ENCODE results near the gene LARGE1. TPM values are rescaled to one million over a fixed set of nuclear protein-coding genes. Genes with fewer than 3 reads are reported as not detected.

Gene LARGE1
- total RNA-seq, 1 experiment from 2014 or later, result 2.5 TPM

DNA sequence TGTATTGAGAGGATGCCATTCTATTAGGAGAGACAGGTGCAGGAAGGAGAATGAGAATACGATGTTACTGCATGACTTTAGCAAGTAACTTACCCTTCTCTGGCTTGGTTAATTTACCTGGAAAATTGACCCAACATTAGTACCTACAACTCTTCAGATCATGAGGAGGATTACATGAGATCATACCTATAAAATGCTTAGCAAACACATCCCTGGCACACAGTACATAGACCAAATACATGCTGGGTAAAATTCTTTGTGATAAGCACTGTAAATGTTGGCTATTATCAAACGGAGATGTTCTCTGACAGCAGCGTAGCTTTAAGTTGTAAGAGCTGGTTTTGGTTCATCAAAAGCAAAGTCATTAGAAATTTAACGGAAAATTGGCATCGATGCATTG is 28.8 kb downstream of the LARGE1 start:
- ChIA-PET CTCF (no interaction called here), POLR2A (no interaction called here)
- DNase-seq (ENCODE audit: low read depth, low spot score) (no peak), ATAC-seq (no peak)
- intact Hi-C loops (cut with micrococcal nuclease; ENCODE audit: unreplicated experiment) (no loop called here), in situ Hi-C loops (cut with HindIII; ENCODE audit: low pct_unique_long_range_greater_than_20kb, low sequenced_read_pairs) (no loop called here)
- no peak overlapping the region for H3K4me3 ChIP-seq (ENCODE audit: low read depth in 2 of 2, low read length in 2 of 2)
- H3K27me3 ChIP-seq (ENCODE audit: control insufficient read depth, insufficient read depth, low read length), result no peaks in the 10 kb centered on the region
- BruUV-seq (replicated peaks), result no TSS peak
- no peaks in the 10 kb centered on the region for H3K36me3 ChIP-seq (ENCODE audit: control insufficient read depth, insufficient read depth, low read length)
- TF ChIP-seq POLR2AphosphoS5 (IDR thresholded peaks at IDR 0.05; ENCODE audit: low read depth, low read length) (no peak), SIN3A (IDR thresholded peaks at IDR 0.05; ENCODE audit: borderline replicate concordance, insufficient read depth, low read depth, low read length) (no peak), TCF7L2 (IDR thresholded peaks at IDR 0.05; ENCODE audit: low read depth, low read length) (no peak)
- TF ChIP-seq, protein P1, sequence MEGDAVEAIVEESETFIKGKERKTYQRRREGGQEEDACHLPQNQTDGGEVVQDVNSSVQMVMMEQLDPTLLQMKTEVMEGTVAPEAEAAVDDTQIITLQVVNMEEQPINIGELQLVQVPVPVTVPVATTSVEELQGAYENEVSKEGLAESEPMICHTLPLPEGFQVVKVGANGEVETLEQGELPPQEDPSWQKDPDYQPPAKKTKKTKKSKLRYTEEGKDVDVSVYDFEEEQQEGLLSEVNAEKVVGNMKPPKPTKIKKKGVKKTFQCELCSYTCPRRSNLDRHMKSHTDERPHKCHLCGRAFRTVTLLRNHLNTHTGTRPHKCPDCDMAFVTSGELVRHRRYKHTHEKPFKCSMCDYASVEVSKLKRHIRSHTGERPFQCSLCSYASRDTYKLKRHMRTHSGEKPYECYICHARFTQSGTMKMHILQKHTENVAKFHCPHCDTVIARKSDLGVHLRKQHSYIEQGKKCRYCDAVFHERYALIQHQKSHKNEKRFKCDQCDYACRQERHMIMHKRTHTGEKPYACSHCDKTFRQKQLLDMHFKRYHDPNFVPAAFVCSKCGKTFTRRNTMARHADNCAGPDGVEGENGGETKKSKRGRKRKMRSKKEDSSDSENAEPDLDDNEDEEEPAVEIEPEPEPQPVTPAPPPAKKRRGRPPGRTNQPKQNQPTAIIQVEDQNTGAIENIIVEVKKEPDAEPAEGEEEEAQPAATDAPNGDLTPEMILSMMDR (IDR thresholded peaks at IDR 0.05), result no peak
- no peaks in the 10 kb centered on the region for H3K9me3 ChIP-seq (ENCODE audit: control insufficient read depth, insufficient read depth, low read depth, low read length)
- H3K4me1 ChIP-seq (ENCODE audit: control insufficient read depth, insufficient read depth, low read length), result no peaks in the 10 kb centered on the region
- no peak overlapping the region for H3K27ac ChIP-seq (ENCODE audit: low read length)

DNA sequence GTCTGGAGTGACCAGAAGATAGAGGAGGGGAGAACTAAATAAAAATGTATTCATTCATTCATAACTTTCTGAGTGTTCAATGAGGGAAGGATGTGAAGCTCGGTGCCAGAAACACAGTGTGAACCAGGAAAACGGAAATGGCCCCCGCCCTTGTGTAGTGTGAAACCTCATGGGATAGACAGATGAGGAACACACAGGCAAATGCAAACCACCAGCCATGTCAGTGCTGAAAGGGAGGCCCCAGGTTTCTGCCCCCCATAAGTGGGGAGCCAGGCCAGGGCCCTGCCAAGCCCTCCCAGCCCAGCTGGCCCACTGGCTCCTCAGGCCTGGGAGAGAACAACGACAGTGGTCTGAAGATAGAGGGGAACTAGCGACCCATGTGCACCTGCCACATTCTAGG is 30.5 kb downstream of the LARGE1 start:
- H3K4me3 ChIP-seq (ENCODE audit: low read depth in 2 of 2, low read length in 2 of 2), result no peak overlapping the region
- DNase-seq (ENCODE audit: low read depth, low spot score) (no peak), ATAC-seq (no peak)
- POLR2A ChIA-PET, result no interaction called here
- CTCF ChIA-PET, result no interaction called here
- H3K4me1 ChIP-seq (ENCODE audit: control insufficient read depth, insufficient read depth, low read length), result no peaks in the 10 kb centered on the region
- BruUV-seq (replicated peaks), result no TSS peak
- no peak for TF ChIP-seq TCF7L2 (IDR thresholded peaks at IDR 0.05; ENCODE audit: low read depth, low read length)
- TF ChIP-seq, protein P1 (IDR thresholded peaks at IDR 0.05), result no peak
- no peak for TF ChIP-seq SIN3A (IDR thresholded peaks at IDR 0.05; ENCODE audit: borderline replicate concordance, insufficient read depth, low read depth, low read length)
- TF ChIP-seq POLR2AphosphoS5 (IDR thresholded peaks at IDR 0.05; ENCODE audit: low read depth, low read length), result no peak
- TF ChIP-seq, protein P2, sequence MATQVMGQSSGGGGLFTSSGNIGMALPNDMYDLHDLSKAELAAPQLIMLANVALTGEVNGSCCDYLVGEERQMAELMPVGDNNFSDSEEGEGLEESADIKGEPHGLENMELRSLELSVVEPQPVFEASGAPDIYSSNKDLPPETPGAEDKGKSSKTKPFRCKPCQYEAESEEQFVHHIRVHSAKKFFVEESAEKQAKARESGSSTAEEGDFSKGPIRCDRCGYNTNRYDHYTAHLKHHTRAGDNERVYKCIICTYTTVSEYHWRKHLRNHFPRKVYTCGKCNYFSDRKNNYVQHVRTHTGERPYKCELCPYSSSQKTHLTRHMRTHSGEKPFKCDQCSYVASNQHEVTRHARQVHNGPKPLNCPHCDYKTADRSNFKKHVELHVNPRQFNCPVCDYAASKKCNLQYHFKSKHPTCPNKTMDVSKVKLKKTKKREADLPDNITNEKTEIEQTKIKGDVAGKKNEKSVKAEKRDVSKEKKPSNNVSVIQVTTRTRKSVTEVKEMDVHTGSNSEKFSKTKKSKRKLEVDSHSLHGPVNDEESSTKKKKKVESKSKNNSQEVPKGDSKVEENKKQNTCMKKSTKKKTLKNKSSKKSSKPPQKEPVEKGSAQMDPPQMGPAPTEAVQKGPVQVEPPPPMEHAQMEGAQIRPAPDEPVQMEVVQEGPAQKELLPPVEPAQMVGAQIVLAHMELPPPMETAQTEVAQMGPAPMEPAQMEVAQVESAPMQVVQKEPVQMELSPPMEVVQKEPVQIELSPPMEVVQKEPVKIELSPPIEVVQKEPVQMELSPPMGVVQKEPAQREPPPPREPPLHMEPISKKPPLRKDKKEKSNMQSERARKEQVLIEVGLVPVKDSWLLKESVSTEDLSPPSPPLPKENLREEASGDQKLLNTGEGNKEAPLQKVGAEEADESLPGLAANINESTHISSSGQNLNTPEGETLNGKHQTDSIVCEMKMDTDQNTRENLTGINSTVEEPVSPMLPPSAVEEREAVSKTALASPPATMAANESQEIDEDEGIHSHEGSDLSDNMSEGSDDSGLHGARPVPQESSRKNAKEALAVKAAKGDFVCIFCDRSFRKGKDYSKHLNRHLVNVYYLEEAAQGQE (IDR thresholded peaks at IDR 0.05; ENCODE audit: insufficient read depth in 1 of 2, low read depth in 2 of 2, low read length in 1 of 2), result no peak
- intact Hi-C loops (cut with micrococcal nuclease; ENCODE audit: unreplicated experiment), result no loop called here
- in situ Hi-C loops (cut with HindIII; ENCODE audit: low pct_unique_long_range_greater_than_20kb, low sequenced_read_pairs), result no loop called here
- H3K27me3 ChIP-seq (ENCODE audit: control insufficient read depth, insufficient read depth, low read length), result no peaks in the 10 kb centered on the region
- H3K9me3 ChIP-seq (ENCODE audit: control insufficient read depth, insufficient read depth, low read depth, low read length), result no peaks in the 10 kb centered on the region
- no peak overlapping the region for H3K27ac ChIP-seq (ENCODE audit: low read length)
- H3K36me3 ChIP-seq (ENCODE audit: control insufficient read depth, insufficient read depth, low read length), result no peaks in the 10 kb centered on the region

All from Panc1 (cell line).